K562 (cell line): ENCODE data around the gene SOS1. TPM values are rescaled to one million over a fixed set of nuclear protein-coding genes. Genes with fewer than 3 reads are reported as not detected.
A peak's percentile ranks its signal among the peaks of the same experiment; 100 is the strongest.

Source experiments
- ATAC-seq: fragments of 200-7000 bp; cut with Tn5 transposase; 3 replicates; pipeline ENCODE4 v1.9.1; 2020; ENCODE audit warnings: moderate library complexity
- BruUV-seq: library from RNA; stranded (reverse); fragments of 400-500 nt; replicated peaks from 2 replicates; lab custom pipeline; 2021; lab: Mats Ljungman, UMichigan
- CTCF ChIA-PET: fragments of 300-600 bp; formaldehyde crosslinking; extraction: SDS; loops from one replicate; lab custom pipeline; 2021; ENCODE audit warnings: low intra/inter-chr PET ratio; lab: Yijun Ruan, JAX
- POLR2A ChIA-PET: fragments of 300-600, 350-650 bp; sonication (Branson Sonifier 250); formaldehyde crosslinking; extraction: SDS; loops from one replicate; lab custom pipeline; 2021; ENCODE audit warnings: antibody characterized with exemption, inconsistent platforms; lab: Yijun Ruan, JAX
- DNase-seq, 4 experiments: peaks; one replicate each; pipeline versions ENCODE4 v3.0.0 to v3.0.0-alpha.2; 2011 to 2018; ENCODE audit warnings: low spot score in 3 of 4, mixed read lengths in 3 of 4; ENCODE audit errors: extremely low read depth in 1 of 4
- FAIRE-seq: peaks from 2 replicates; lab custom pipeline; 2011; peaks lifted over from hg19 to GRCh38; lab: Jason Lieb, UNC
- H2AFZ ChIP-seq: 2 replicates; pipeline ENCODE4 v1.6.0; 2011; ENCODE audit warnings: low read depth, low read length, control low read depth, inconsistent platforms
- H3K27ac ChIP-seq: fragments of 200-600 bp; 3 replicates; pipeline ENCODE4 v1.8.0; 2011; ENCODE audit warnings: low read depth, mild to moderate bottlenecking, control low read depth, inconsistent platforms, low read length, moderate library complexity, mixed read lengths; ENCODE audit errors: extremely low read depth
- H3K27me3 ChIP-seq, 2 experiments: fragments of 300-600 bp in 1 of 2; 2 replicates in 1 of 2; 3 replicates in 1 of 2; pipeline versions ENCODE4 v1.6.0 to v1.8.0; 2011; ENCODE audit warnings: inconsistent platforms in 2 of 2, low read length in 2 of 2, mild to moderate bottlenecking in 1 of 2, mixed read lengths in 1 of 2, moderate library complexity in 1 of 2; ENCODE audit not compliant: control insufficient read depth in 2 of 2, insufficient read depth in 2 of 2
- H3K36me3 ChIP-seq: fragments of 300-600 bp; 3 replicates; pipeline ENCODE4 v1.8.0; 2011; ENCODE audit warnings: mild to moderate bottlenecking, low read length, inconsistent platforms; ENCODE audit not compliant: control insufficient read depth, insufficient read depth
- H3K4me1 ChIP-seq, 2 experiments: fragments of 200-600 bp in 1 of 2; replicated peaks in 1 of 2; 2 replicates in 1 of 2; 3 replicates in 1 of 2; pipeline versions ENCODE4 v1.5.1 to v1.8.0; 2011; ENCODE audit warnings: inconsistent platforms in 2 of 2, low read length in 2 of 2, mild to moderate bottlenecking in 1 of 2, mixed read lengths in 1 of 2, moderate library complexity in 1 of 2; ENCODE audit not compliant: control insufficient read depth in 2 of 2, insufficient read depth in 2 of 2
- H3K4me2 ChIP-seq: 2 replicates; pipeline ENCODE4 v1.6.1; 2011; ENCODE audit warnings: low read length, control low read depth, inconsistent platforms, mixed read lengths; ENCODE audit not compliant: insufficient read depth
- H3K4me3 ChIP-seq: fragments of 200-600 bp; sonication (generic), shearing (Covaris generic); 2 replicates; pipeline ENCODE4 v1.5.1; 2016; ENCODE audit warnings: control low read depth, inconsistent platforms
- H3K79me2 ChIP-seq: fragments of 200-600 bp; 3 replicates; pipeline ENCODE4 v1.8.0; 2011; ENCODE audit warnings: low read length, inconsistent platforms; ENCODE audit not compliant: control insufficient read depth, insufficient read depth
- H3K9ac ChIP-seq, 2 experiments: 2 replicates each; pipeline versions ENCODE4 v1.6.0 to v1.6.1; 2011; ENCODE audit warnings: low read depth in 2 of 2, low read length in 2 of 2, control low read depth in 1 of 2, inconsistent platforms in 1 of 2, mild to moderate bottlenecking in 1 of 2, mixed read lengths in 1 of 2; ENCODE audit not compliant: insufficient read depth in 1 of 2
- H3K9me1 ChIP-seq: one replicate; pipeline ENCODE4 v1.6.0; 2011; ENCODE audit warnings: inconsistent platforms, mild to moderate bottlenecking, low read length, moderate library complexity; ENCODE audit not compliant: control insufficient read depth, insufficient read depth
- H3K9me3 ChIP-seq: replicated peaks from 2 replicates; pipeline ENCODE4 v1.5.1; 2011; ENCODE audit warnings: low read depth, low read length, inconsistent platforms; ENCODE audit not compliant: control insufficient read depth, insufficient read depth
- H4K20me1 ChIP-seq: replicated peaks from 2 replicates; pipeline ENCODE4 v1.6.1; 2011; ENCODE audit warnings: low read length, inconsistent platforms, mixed read lengths; ENCODE audit not compliant: control insufficient read depth, insufficient read depth
- CBX5 ChIP-seq: IDR thresholded peaks from 2 replicates; pipeline ENCODE4 v1.6.1; 2014; ENCODE audit warnings: low read depth, borderline replicate concordance
- CEBPG ChIP-seq, 3 experiments: fragments of 200-800 bp in 1 of 3; sonication (Bioruptor generic) in 1 of 3; sonication (generic) in 1 of 3; formaldehyde crosslinking in 1 of 3; IDR thresholded peaks in 2 of 3; conservative IDR thresholded peaks in 1 of 3; 2 replicates each; pipeline versions ENCODE4 v1.6.1 to v1.8.0; 2016 to 2022; ENCODE audit warnings: missing compliant biosample characterization in 2 of 3, missing genetic modification characterization in 2 of 3, mild to moderate bottlenecking in 1 of 3, missing genetic modification reagents in 1 of 3
- FOXA3 ChIP-seq, 2 experiments: fragments of 450-650 bp in 1 of 2; sonication (generic) in 1 of 2; formaldehyde crosslinking; IDR thresholded peaks in 1 of 2; conservative IDR thresholded peaks in 1 of 2; 2 replicates each; pipeline versions ENCODE4 v1.4.0 to v1.8.0; 2020 to 2022; ENCODE audit warnings: mild to moderate bottlenecking in 2 of 2, missing genetic modification reagents in 1 of 2
- NCOA1 ChIP-seq: fragments of 450-650 bp; IDR thresholded peaks from 2 replicates; pipeline ENCODE4 v1.6.1; 2016; ENCODE audit warnings: low read depth
- NFATC3 ChIP-seq: fragments of 450-650 bp; IDR thresholded peaks from 2 replicates; pipeline ENCODE4 v1.6.1; 2017; ENCODE audit warnings: mild to moderate bottlenecking
- PATZ1 ChIP-seq: fragments of 250-450 bp; sonication (Bioruptor Pico); IDR thresholded peaks from 2 replicates; pipeline ENCODE4 v1.5.0; 2020; ENCODE audit warnings: mild to moderate bottlenecking, borderline replicate concordance
- TAL1 ChIP-seq: fragments of 450-650 bp; IDR thresholded peaks from 2 replicates; pipeline ENCODE4 v1.6.1; 2016; ENCODE audit warnings: mild to moderate bottlenecking
- TEAD1 ChIP-seq, 2 experiments: fragments of 450-650 bp in 1 of 2; sonication (generic) in 1 of 2; formaldehyde crosslinking; IDR thresholded peaks; 2 replicates each; pipeline versions ENCODE4 v1.4.0 to v1.8.0; 2020 to 2022; ENCODE audit warnings: mild to moderate bottlenecking in 2 of 2, missing genetic modification reagents in 1 of 2
- TRIM28 ChIP-seq: fragments of 450-650 bp; IDR thresholded peaks from 2 replicates; pipeline ENCODE4 v1.6.1; 2017
- TSC22D4 ChIP-seq: fragments of 450-650 bp; IDR thresholded peaks from 2 replicates; pipeline ENCODE4 v1.6.1; 2016; ENCODE audit warnings: missing genetic modification characterization, missing biosample characterization, control low read depth
- ZNF197 ChIP-seq: fragments of 200-800 bp; sonication (Bioruptor generic); IDR thresholded peaks from 2 replicates; pipeline ENCODE4 v1.6.1; 2016; ENCODE audit warnings: low read depth, missing genetic modification characterization, missing compliant biosample characterization
- ZNF311 ChIP-seq: fragments of 250-450 bp; sonication (Bioruptor Pico); IDR thresholded peaks from 2 replicates; pipeline ENCODE4 v1.4.0; 2020; ENCODE audit warnings: mild to moderate bottlenecking, moderate library complexity
- ZNF316 ChIP-seq: fragments of 450-650 bp; IDR thresholded peaks from 2 replicates; pipeline ENCODE4 v1.6.1; 2016
- ZNF668 ChIP-seq: fragments of 250-450 bp; sonication (Bioruptor Pico); IDR thresholded peaks from 2 replicates; pipeline ENCODE4 v1.8.0; 2022; ENCODE audit warnings: mild to moderate bottlenecking, inconsistent platforms
- WGBS: fragments of 100-300 bp; shearing (Covaris generic); methylation state at CpG from one replicate; pipeline ENCODE4 v1.1.6; 2016; ENCODE audit warnings: low coverage, mixed read lengths; ENCODE audit not compliant: insufficient coverage; ENCODE audit errors: missing lambda C conversion rate; 5-methylcytosine and 5-hydroxymethylcytosine counted together
- in situ Hi-C: fragments of 300-500 bp; cut with MboI; formaldehyde crosslinking; loops from 4 replicates; pipeline ENCODE4 v1.15.0; 2018; ENCODE audit warnings: inconsistent platforms, mixed read lengths
- intact Hi-C: fragments of 100-400 bp; cut with micrococcal nuclease; formaldehyde crosslinking; loops from 2 replicates; pipeline ENCODE4 v1.14.2; 2022
- polyA plus RNA-seq, 8 experiments: library from polyadenylated mRNA; depleted of rRNA in 4 of 8; stranded (reverse) in 5 of 8; unstranded in 3 of 8; fragments of >200 nt; fragmentation: Nextera tagmentation in 2 of 8; fragmentation: Illumina TruSeq in 1 of 8; extraction: Ambion mirVana in 2 of 8; extraction: Trizol in 1 of 8; gene quantifications; 2 replicates each; pipeline versions ENCODE4 v1.2.1 to v1.2.3, GENCODE V29; 2011 to 2014; ENCODE audit warnings: inconsistent platforms in 1 of 8, missing spikeins in 1 of 8
- total RNA-seq, 7 experiments: library from RNA; depleted of rRNA in 6 of 7; stranded (reverse); fragments of >200 nt in 6 of 7; fragmentation: Illumina TruSeq in 2 of 7; extraction: Trizol in 2 of 7; gene quantifications; 2 replicates each; pipeline versions ENCODE4 v1.2.1 to v1.2.3, GENCODE V29; 2011 to 2021; ENCODE audit warnings: low replicate concordance in 1 of 7

The SOS1 gene
- total and polyA plus RNA-seq, 9 of the 15 experiments (the other 6 are each of a cell fraction or from before 2014, with no cell fraction given), result 2.5 to 27.1 (median 16.3) TPM

- no peaks in the 10 kb centered on the region for H4K20me1 ChIP-seq
- DNase-seq (no peak), FAIRE-seq (no peak), ATAC-seq (no peak)
- intact Hi-C loops (no loop called here), in situ Hi-C loops (no loop called here)
- H2AFZ ChIP-seq, result no peak overlapping the region
- no peak overlapping the region for H3K4me3 ChIP-seq
- TF ChIP-seq NCOA1, result no peak
- H3K79me2 ChIP-seq, result no peaks in the 10 kb centered on the region
- WGBS, result 75% methylated on average over 2 of the region's 2 CpGs
- H3K9ac ChIP-seq, result no peak overlapping the region
- H3K36me3 ChIP-seq, result peaks cover 73% of the 10 kb centered on the region
- H3K4me1 ChIP-seq, result no peaks in the 10 kb centered on the region
- ChIA-PET CTCF (no interaction called here), POLR2A (interaction anchor here (0.6 to 0.9 kb wide), 2 partner anchors 20 to 101 kb away, joined by 3 read pairs; no protein-coding TSS in a partner anchor)
- no TSS peak for BruUV-seq
- no peaks in the 10 kb centered on the region for H3K9me3 ChIP-seq
- H3K9me1 ChIP-seq, result no peaks in the 10 kb centered on the region
- H3K4me2 ChIP-seq, result no peak overlapping the region
- H3K27ac ChIP-seq, result no peak overlapping the region
- no peaks in the 10 kb centered on the region for H3K27me3 ChIP-seq
Observed at GRCh38 chr2:39000552-39000951, 120.3 kb downstream of the SOS1 start.

- Histone ChIP-seq H3K36me3 (peaks cover 71% of the 10 kb centered on the region), H3K9me1 (no peaks in the 10 kb centered on the region), H2AFZ (no peak overlapping the region), H3K27me3 (no peaks in the 10 kb centered on the region), H3K4me2 (no peak overlapping the region), H3K4me1 (no peaks in the 10 kb centered on the region), H3K4me3 (no peak overlapping the region), H3K27ac (no peak overlapping the region), H3K9me3 (no peaks in the 10 kb centered on the region), H3K9ac (no peak overlapping the region), H4K20me1 (no peaks in the 10 kb centered on the region), H3K79me2 (no peaks in the 10 kb centered on the region)
- ATAC-seq (no peak), DNase-seq (no peak), FAIRE-seq (no peak)
- intact Hi-C loops (no loop called here), in situ Hi-C loops (no loop called here)
- 81% methylated on average over 4 of the region's 4 CpGs for WGBS
- POLR2A ChIA-PET, result interaction anchor here (1.1 kb wide), 1 partner anchor 246 kb away, joined by 3 read pairs; the partner anchor contains the start of gene SRSF7
- CTCF ChIA-PET, result no interaction called here
- no TSS peak for BruUV-seq
- no peak for TF ChIP-seq TSC22D4
- TF ChIP-seq PATZ1 (CRISPR knock-in tag), result no peak
- no peak for TF ChIP-seq ZNF197
- no peak for TF ChIP-seq NFATC3
- TF ChIP-seq ZNF311 (CRISPR knock-in tag), result no peak
- TF ChIP-seq TEAD1 (CRISPR knock-in tag; IDR thresholded peaks at IDR 0.05), result no peak
- no peak for TF ChIP-seq CEBPG (CRISPR knock-in tag; IDR thresholded peaks at IDR 0.05)
- TF ChIP-seq CEBPG (tag; conservative IDR thresholded peaks at IDR 0.05 in 1 of 2, IDR thresholded peaks at IDR 0.05 in 1 of 2), result no peak
- no peak for TF ChIP-seq FOXA3 (CRISPR knock-in tag; conservative IDR thresholded peaks at IDR 0.05 in 1 of 2, IDR thresholded peaks at IDR 0.05 in 1 of 2)
- no peak for TF ChIP-seq TAL1
- TF ChIP-seq ZNF668 (CRISPR knock-in tag), result no peak
- TF ChIP-seq TRIM28, result no peak
- peak; percentile 95 for TF ChIP-seq ZNF316
- TF ChIP-seq CBX5, result no peak
Observed at GRCh38 chr2:38997781-38998180, 123.1 kb downstream of the SOS1 start.
